Adipose tissue (tissue), 3 donors: ENCODE results near the gene KIF25. TPM values are rescaled to one million over a fixed set of nuclear protein-coding genes. Genes with fewer than 3 reads are reported as not detected.
"Not testable (repeated sequence)": the region's sequence is repeated elsewhere in the genome, so short reads cannot be mapped to it uniquely, and the experiment has no call there.

Experiments
- H3K27ac ChIP-seq: one replicate; pipeline ENCODE4 v1.5.1; 2013; ENCODE audit warnings: low read depth, low read length
- WGBS, 3 donors: extraction: QIAGEN DNeasy Blood & Tissue Kit; methylation state at CpG; one replicate each; pipeline ENCODE4 v1.1.7; 2013; 5-methylcytosine and 5-hydroxymethylcytosine counted together
- polyA plus RNA-seq, 3 donors: library from polyadenylated mRNA; stranded (reverse); fragments of 200-250 nt; gene quantifications; one replicate each; pipeline ENCODE4 v1.2.3, GENCODE V29; 2013
- donor health status: healthy with polysubstance abuse.
- donor health status: Bipolar disorder and iron deficiency.
- donor health status: healthy.

The KIF25 gene
- polyA plus RNA-seq, 3 donors = 0.22 to 1.6 (median 0.65) TPM

DNA sequence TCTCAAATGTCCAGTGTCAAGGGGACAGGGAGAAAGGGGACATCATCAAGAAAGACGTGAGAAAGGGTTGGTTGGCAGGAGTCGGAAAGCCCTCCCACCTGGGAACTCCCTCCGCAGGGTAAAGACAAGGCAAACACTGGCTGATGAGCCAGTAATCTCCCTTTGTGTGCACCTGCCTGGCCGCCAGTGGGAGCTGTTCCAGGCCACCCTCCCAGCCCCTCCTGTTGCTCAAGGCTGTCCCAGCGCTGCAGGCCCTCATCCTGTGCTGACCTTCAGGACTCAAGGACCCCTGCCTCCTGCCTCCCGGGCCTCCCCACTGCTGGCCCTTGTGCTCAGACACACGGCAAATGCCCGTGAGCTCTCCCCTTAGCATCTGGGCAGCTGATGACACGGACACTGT, 74.1 kb downstream of the KIF25 start:
- H3K27ac ChIP-seq = no peak overlapping the region
- WGBS, 3 donors = 73 to 87% (median 74%) methylated on average over 9 of the region's 9 CpGs

DNA sequence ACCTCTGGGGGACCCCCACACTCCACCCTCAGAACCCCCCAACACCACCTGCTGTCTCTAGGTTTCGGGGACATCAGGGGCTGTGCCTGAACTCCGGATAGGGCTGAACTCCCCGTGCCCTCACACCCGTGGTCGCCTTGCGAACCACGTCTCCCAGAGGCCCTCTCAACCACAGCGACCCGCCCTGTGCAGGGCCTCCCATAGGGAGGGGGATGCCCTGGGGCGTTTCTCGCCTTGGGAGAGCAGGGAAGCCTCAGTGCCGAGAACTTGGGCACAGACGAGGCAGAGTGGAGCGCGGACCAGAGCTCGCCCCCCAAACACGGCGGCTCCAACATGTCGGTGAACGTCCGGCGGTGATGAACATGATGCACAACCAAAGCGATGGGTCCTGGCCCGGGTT, 74.8 kb downstream of the KIF25 start:
- 87 to 91% (median 88%) methylated on average over 24 of the region's 24 CpGs for WGBS, 3 donors
- H3K27ac ChIP-seq = no peak overlapping the region

DNA sequence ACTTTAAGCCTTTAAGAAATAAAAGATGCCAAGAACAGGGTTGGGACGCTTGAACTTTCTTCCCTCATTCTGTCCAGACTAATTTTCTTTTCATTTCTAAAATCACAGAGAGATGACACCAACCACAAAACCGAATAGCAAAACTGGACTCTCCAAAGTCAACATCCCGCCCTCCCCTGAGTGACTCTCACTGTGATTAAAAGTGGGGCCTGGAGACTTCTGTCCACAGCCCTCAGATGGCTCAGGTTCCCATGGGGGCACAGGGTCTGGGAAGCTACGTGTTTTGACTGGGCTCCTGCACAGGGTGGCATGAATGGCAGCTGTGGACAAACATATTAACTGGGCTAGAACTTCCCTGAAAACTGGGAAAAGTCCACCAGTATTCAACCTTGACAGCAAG, 75.3 kb downstream of the KIF25 start:
- no peak overlapping the region for H3K27ac ChIP-seq
- 66 to 71% (median 69%) methylated on average over 4 of the region's 4 CpGs for WGBS, 3 donors

DNA sequence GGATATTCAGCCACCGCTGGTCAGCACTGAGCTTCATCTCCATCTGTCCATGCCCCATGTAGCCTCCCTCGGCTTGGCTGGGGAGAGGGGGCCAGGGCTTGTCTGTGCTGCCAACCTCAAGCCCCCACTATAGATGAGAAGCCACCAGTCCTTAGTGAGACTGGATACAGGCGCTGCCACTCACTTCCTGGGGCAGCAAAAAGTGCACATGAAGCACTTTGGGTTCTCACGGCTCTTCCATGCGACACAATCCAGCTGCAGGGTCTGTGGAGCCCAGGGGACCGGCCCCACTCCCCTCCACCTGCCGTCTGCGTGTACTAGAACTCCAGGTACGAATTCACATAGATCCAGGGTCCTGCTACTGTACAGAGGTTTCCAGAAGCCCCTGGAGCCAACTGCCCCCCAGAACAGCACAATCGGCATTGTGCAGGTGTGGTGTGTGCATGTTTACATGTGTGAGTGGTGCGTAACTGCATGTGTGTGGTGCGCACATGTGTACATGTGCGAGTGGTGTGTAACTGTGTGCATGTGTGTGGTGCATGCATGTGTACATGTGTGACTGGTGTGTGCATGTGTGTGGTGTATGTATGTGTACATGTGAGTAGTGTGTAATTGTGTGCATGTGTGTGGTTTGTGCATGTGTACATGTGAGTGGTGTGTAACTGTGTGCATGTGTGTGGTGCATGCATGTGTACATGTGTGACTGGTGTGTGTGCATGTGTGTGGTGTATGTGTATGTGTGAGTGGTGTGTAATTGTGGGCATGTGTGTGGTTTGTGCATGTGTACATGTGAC, 76.7 kb downstream of the KIF25 start:
- 75 to 84% (median 82%) methylated on average over 13 of the region's 13 CpGs for WGBS, 3 donors
- no peak overlapping the region for H3K27ac ChIP-seq

DNA sequence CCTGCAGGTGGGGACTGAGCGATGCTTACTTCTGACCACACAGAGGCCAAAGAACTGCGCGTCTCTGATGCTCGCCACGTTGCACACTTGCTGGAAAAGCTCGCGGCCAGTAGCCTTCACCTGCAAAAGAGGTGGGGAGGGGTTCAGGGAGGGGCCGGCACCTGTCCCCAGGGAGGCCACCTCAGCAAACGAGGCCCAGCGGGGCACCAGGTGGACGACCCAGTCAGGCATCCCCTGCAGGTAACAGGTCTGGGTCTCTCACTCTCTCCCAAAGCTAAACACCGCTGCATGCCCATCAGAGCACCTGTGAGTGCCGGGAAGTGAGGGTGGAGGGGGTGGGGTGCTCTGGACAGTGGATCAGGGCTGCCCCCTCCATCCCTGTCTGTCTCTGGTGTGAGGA, 77.7 kb downstream of the KIF25 start:
- no peak overlapping the region for H3K27ac ChIP-seq
- 76 to 88% (median 87%) methylated on average over 13 of the region's 13 CpGs for WGBS, 3 donors

DNA sequence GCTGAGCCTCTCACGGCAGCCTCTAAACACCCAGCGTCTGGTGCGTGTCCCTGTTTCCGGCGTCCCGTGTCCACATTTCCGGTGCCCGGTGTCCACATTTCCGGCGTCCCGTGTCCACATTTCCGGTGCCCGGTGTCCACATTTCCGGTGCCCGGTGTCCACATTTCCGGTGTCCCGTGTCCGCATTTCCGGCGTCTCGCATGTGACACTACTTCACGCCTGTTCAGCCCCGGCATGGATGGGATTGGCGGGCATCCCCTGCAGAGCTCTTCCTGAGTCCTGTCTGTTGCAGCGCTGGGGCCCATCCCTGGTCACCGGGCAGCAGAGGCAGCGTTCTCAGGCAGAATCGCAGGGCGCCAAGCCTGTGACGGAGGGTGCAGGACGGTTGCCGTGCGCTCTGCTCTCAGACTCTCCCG, 78.3 kb downstream of the KIF25 start:
- H3K27ac ChIP-seq = no peak overlapping the region
- WGBS, 3 donors = 89 to 92% (median 91%) methylated on average over 27 to 34 of the region's 34 CpGs

DNA sequence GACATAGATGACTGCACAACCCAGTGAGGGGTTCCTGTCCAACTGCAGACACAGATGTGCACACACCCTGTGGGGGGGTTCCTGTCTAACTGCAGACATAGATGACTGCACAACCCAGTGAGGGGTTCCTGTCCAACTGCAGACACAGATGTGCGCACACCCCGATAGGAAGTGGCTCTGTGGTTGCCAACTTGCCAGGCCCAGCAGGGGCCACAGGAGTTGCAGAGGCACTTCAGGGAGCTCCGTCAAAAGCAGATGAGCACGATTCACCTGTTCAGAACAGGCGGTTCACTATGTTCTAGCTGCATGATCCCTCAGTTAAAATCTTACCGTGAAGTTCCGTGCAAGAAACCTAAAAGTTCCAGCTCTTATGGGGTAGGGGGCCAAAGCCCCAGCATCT, 79.9 kb downstream of the KIF25 start:
- H3K27ac ChIP-seq = not testable (repeated sequence)
- 87 to 92% (median 90%) methylated on average over 7 of the region's 7 CpGs for WGBS, 3 donors

DNA sequence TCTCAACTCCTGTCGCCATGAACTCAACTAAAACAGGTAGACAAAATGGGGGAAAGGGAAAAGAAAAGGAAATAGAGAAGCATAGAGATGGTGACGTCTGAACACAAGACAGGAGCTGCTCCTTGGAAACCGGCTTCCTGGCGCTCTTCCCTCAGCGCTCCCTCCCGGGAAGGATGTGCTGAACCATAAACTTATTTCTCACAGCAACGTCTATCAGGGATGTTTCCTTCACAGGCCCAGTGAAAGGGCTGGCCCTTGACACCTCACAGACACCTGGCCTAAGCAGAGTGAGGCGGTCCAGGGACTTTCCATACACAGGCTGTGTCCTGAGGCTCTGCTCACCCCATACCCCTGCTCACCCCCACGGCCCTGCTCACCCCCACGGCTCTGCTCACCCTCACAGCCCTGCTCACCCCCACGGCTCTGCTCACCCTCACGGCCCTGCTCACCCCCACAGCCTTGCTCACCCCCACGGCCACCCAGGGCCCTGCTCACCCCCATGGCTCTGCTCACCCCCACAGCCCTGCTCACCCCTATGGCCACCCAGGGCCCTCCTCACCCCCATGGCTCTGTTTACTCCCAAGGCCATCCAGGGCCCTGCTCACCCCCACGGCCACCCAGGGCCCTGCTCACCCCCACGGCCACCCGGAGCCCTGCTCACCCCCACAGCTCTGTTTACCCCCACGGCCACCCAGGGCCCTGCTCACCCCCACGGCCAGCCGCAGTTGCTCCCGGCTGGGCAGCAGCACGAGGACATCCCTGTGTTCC, 80.9 kb downstream of the KIF25 start:
- 54 to 70% (median 67%) methylated on average over 16 to 21 of the region's 21 CpGs for WGBS, 3 donors
- no peak overlapping the region for H3K27ac ChIP-seq

DNA sequence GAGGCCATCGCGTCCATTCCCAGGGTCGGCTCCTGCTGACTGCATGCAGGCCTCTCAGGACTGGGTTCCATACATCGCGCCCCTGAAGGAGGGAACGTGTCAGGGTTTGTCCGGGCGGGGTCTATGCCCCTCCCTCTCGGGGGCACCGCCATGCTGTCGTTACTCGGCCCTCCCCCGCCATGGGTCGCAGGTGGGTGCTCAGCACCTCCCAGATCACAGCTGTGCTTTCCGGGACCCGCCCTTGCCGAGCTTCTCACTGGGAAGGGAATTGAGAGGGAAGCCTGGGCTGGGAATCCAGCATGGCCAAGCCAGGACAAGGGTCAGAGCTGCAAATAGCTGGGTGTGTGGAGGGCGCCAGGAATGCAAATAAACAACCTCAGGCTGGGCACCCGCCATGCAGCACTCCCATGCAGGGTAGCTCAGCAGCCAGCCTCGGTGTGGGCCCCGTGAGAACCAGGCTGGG, 81.5 kb downstream of the KIF25 start, which contains the start of gene FRMD1:
Gene FRMD1 (minus strand): TSS at position 270 of the 463 bp plus-strand sequence. CDS start 118 bp downstream, at position 152.
- 67 to 75% (median 68%) methylated on average over 21 of the region's 21 CpGs for WGBS, 3 donors
- H3K27ac ChIP-seq = no peak within 1 kb of the TSS

DNA sequence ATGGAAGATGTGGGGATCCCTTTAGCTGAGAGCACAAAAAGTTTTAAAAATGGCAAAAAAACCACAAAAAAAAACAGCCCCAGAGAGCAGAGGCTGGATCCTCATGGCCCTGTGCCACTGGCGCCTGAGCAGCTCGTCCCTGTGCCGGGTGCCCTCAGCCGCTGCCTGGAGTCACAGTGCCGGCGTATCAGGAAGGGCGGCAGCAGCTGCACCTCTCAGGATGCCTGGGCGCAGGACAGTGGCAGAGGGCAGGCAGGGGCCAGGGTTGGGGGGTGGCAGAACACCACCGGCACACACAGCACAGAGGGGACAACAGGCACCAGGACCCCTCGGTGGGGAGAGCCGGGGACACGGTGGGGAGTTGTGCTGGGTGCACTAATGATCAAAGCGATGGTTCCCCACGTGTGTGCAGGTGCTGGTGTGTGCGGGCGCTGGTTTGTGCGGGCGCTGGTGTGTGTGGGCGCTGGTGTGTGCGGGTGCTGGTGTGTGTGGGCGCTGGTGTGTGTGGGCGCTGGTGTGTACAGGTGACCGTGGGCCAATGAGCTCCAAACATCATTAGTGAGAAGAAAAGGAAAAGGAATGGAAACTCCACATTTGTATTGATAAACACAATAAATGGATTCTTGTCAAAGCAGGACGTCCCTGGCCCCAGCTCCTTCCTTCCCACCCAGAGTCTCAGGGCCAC, 83.1 kb downstream of the KIF25 start:
- 87 to 88% (median 88%) methylated on average over 24 of the region's 24 CpGs for WGBS, 3 donors
- H3K27ac ChIP-seq = no peak overlapping the region

DNA sequence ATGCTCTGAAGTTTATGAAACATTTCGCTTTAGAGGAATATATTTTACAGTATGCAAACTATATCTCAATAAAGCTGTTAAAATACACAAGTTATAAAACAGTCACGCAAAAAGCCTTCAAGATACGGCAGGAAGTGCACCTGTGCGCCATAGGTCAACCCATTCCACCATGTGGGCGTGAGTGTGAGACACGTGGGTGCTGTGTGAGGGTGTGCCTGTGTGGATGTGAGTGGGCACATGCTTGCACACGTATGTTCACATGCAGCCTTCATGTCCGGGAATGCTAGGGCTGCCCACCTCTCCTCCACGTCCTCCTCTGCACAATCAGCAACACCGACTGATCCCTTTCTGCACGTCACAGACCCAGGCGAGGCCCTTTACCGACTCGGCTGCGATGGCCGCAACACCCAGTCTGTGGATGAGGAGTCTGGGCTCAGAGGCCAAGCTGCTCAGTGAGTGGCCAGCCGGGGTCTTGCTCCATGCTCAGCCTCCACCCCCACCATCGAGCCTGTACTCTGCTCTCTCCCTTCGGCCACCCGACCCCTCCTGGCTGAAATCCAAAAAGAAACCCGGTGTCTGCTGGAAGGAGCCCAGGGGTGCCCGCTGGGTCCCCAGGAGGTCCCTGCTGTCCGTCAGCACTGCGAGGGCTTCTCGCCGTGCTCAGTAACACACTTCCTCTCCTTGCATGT, 84.5 kb downstream of the KIF25 start:
- 83 to 84% (median 83%) methylated on average over 26 of the region's 26 CpGs for WGBS, 3 donors
- no peak overlapping the region for H3K27ac ChIP-seq

DNA sequence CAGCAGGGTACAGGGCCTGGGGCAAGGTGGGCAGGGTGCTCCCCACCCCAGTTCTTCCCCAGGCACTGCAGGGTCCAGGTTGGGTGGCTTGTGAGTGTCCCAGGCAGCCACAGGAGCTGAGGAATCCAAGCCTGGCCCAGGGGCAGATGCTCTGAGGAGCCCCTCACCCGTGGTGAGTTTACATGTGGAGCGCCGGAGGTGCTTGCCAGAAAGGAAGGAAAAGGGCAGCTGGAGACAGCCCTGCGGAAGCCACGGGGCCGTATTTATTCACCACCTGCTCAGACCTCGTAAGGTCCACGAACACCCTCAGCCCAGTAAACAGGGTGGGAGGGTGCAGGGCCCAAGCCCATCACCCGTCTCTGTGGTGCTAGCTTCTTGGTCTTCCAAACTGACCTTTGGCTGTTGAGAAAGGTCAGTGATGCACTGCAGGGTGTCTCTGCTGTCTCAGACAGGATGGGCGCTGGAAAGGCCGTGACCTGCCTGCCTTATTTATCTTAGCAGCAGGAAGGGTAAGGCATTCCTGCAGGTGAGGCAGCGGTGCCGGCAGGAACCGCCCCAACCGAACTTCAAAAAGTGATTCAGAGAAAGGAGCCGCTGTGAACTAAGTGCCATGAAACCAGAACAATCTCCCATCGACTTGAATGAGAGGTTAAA, 85.5 kb downstream of the KIF25 start:
- WGBS, 3 donors = 51 to 62% (median 55%) methylated on average over 17 of the region's 17 CpGs
- no peak overlapping the region for H3K27ac ChIP-seq

DNA sequence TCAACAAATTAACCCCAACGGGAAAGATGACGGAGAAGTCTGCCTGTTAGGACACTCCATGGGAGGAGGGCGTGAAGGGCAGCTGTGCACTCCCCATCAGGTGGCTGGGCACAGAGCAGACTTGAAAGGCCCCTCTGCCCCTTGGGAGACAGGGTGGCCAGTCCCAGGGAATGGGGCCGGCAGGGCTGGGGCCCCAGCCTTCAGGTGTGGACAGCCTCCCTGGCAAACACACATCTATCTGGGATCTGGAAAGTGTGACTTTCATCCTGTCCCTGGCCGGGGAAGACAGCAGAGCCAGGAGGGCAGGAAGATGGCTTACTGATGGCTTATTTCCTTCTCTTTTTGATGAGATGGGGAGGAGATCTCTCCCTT, 86.0 kb downstream of the KIF25 start:
- WGBS, 3 donors = 62 to 76% (median 70%) methylated on average over 4 to 5 of the region's 5 CpGs
- no peak overlapping the region for H3K27ac ChIP-seq

DNA sequence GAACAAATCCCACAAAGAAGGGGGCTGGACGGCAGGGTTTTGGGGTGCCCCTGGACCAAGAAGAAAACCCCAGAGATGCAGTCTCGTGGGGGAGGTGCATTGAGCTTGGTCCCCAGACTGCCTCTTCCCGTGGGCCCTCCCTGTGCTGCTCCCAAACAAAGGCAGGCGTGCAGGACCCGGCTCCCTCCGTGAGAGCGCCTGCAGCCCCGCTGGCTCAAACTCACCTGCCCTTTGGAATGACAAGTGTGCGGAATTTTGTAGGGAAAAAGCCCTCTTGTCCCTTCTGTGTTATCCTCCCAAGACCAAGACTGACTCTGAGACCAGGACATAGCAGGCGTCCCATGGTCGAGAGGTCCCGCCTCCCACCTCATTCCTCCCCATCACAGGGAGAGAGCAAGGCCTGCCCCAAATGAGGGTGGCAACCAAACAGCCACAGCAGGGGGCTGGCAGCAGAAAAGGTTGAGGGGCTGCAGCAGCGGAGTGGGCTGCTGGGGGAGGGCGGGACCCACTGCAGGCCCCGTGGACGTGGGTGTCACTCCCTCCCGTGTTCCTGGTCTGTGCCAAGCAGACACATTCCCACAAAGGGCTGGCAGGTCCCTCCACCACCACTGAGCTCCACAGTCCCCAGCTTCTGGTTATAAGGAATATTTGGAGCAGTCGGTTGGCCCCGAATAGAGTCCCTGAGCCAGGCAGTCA, 87.1 kb downstream of the KIF25 start:
- WGBS, 3 donors = 86 to 87% (median 87%) methylated on average over 16 to 19 of the region's 19 CpGs
- no peak overlapping the region for H3K27ac ChIP-seq

DNA sequence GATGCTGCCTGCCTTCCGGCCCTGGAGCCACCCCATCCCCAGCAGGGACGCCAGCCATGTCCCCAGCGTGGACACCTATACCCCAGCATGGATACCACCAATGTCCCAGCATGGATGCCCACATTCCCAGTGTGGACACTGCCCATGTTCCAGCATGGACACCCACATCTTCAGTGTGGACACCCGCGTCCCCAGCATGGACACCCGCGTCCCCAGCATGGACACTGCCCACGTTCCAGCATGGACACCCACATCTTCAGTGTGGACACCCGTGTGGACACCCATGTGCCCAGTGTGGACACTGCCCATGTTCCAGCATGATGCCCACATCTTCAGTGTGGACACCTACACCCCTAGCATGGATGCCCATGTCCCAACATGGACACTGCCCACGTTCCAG, 88.6 kb downstream of the KIF25 start:
- WGBS, 3 donors = 90 to 94% (median 92%) methylated on average over 10 of the region's 10 CpGs
- H3K27ac ChIP-seq = no peak overlapping the region

DNA sequence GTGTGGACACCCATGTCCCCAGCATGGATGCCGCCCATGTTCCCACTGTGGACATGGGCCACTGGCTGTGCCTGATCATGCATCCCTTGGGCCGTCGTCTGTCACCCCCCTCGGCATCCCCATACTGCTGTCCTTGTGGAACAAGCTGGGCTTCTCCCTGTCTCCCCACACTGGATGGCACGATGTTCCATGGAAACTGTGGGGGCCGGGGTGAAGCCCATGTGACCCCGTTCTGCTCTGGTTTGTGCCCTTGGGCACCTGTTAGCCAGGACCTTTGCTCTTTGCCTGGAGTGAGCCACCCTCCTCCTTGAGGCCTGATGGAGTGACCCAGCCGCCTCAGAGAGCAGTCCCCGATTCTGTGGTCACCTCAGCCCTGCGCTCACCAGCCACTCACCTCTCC, 89.1 kb downstream of the KIF25 start:
- 95 to 96% (median 95%) methylated on average over 10 of the region's 10 CpGs for WGBS, 3 donors
- H3K27ac ChIP-seq = no peak overlapping the region

DNA sequence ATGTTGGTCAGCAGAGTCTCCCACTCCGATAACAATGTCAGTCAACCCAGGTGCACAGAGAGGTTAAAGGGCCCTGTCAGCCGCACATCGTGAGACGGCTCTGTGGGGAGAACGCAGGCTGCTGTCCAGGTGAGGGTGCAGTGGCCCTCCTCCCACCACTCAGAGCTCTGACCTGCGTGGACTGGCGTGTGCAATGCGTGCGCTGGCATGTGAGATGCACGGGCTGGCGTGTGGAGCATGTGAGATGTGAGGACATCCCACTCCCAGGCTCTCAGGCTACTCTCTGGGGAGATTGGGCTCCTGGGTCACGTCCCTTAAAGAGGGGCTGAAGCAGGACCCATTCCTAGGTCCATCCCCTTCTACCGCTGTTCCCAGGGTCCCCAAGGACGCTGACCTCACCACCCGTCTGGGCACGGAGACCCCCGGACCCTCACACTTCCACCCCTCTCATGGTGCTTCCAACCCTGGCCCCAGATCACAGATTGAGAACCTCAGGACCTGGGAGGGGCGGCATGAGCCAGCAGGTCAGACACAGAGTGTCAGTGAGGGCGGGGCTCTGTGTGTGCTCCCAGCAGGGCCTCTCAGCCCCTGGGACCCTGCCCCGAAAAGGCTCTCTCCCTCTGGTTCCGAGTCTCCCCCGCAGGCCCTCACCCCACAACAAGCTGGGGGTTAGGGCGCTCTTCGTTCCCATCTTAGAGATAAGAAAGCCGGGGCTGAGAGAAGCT, 90.1 kb downstream of the KIF25 start:
- no peak overlapping the region for H3K27ac ChIP-seq
- 78 to 87% (median 84%) methylated on average over 25 of the region's 25 CpGs for WGBS, 3 donors
